Karpas-422 (cell line): Measurements from ENCODE around the gene SOX3. TPM values are rescaled to one million over a fixed set of nuclear protein-coding genes. Genes with fewer than 3 reads are reported as not detected.

Experiments
- DNase-seq: peaks from one replicate; pipeline ENCODE4 v3.0.0-alpha.2; 2015
- H2AFZ ChIP-seq: fragments of 200-600 bp; sonication (generic); 2 replicates; pipeline ENCODE4 v1.6.1; 2014; ENCODE audit warnings: antibody characterized with exemption, low read length, mixed read lengths
- H3K27ac ChIP-seq: fragments of 200-600 bp; sonication (generic); 2 replicates; pipeline ENCODE4 v1.5.1; 2014; ENCODE audit warnings: mild to moderate bottlenecking, low read length, moderate library complexity
- H3K27me3 ChIP-seq: fragments of 200-600 bp; sonication (generic); 2 replicates; pipeline ENCODE4 v1.6.1; 2014; ENCODE audit warnings: low read length, mixed read lengths
- H3K36me3 ChIP-seq: fragments of 200-600 bp; sonication (generic); 2 replicates; pipeline ENCODE4 v1.6.1; 2014; ENCODE audit warnings: low read length, mixed read lengths; ENCODE audit not compliant: insufficient read depth
- H3K4me1 ChIP-seq: fragments of 200-600 bp; sonication (generic); 2 replicates; pipeline ENCODE4 v1.6.1; 2014; ENCODE audit warnings: mild to moderate bottlenecking, low read length, mixed read lengths
- H3K4me2 ChIP-seq: fragments of 200-600 bp; sonication (generic); 2 replicates; pipeline ENCODE4 v1.6.1; 2014; ENCODE audit warnings: low read length, low read depth, mild to moderate bottlenecking; ENCODE audit not compliant: poor library complexity, severe bottlenecking
- H3K4me3 ChIP-seq: fragments of 200-600 bp; sonication (generic); 2 replicates; pipeline ENCODE4 v1.5.1; 2014; ENCODE audit warnings: mild to moderate bottlenecking, antibody characterized with exemption, low read length, mixed read lengths
- H3K79me2 ChIP-seq: fragments of 200-600 bp; sonication (generic); 2 replicates; pipeline ENCODE4 v1.6.1; 2014; ENCODE audit warnings: mild to moderate bottlenecking, low read length, mixed read lengths
- H3K9ac ChIP-seq: fragments of 200-600 bp; sonication (generic); 2 replicates; pipeline ENCODE4 v1.6.0; 2014; ENCODE audit warnings: low read length
- H3K9me2 ChIP-seq: fragments of 200-600 bp; sonication (generic), shearing (Covaris generic); replicated peaks from 2 replicates; pipeline ENCODE4 v1.6.0; 2014; ENCODE audit warnings: mild to moderate bottlenecking, low read length, moderate library complexity; ENCODE audit not compliant: insufficient read depth
- H3K9me3 ChIP-seq: fragments of 300-700, 200-600 bp; sonication (generic); 2 replicates; pipeline ENCODE4 v1.6.1; 2014; ENCODE audit warnings: low read length, mixed read lengths
- H4K20me1 ChIP-seq: fragments of 200-600 bp; sonication (generic); 2 replicates; pipeline ENCODE4 v1.6.1; 2014; ENCODE audit warnings: mild to moderate bottlenecking, antibody characterized with exemption, low read length, low read depth; ENCODE audit not compliant: insufficient read depth
- total RNA-seq: library from RNA; depleted of rRNA; stranded (reverse); fragments of >200 nt; shearing (Covaris generic); gene quantifications from 2 replicates; pipeline ENCODE4 v1.2.3, GENCODE V29; 2014; ENCODE audit warnings: low replicate concordance

Gene SOX3
- total RNA-seq, 1 experiment from 2014 or later: not detected

DNA sequence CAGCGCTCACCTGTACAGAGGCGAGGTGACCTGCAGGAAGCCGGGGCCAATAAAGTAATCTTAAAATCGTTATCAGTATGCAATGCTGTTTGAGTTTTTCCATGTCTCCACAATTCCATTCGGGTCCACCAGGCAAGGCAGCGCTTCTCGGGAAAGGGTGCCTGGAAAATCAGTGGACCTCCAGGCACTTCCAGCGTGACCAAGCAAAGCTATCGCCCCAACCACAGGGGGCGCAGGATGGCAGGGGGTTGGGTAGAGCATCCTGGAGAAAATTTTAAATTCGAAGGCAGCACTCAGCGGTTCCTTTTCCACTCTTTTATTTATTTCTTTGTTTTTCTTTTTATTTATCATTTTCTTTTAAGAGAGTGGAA, 5.4 kb upstream of the SOX3 start:
- no peaks in the 10 kb centered on the region for H3K27me3 ChIP-seq
- H4K20me1 ChIP-seq: no peaks in the 10 kb centered on the region
- no peaks in the 10 kb centered on the region for H3K4me1 ChIP-seq
- H3K79me2 ChIP-seq: no peaks in the 10 kb centered on the region
- no peaks in the 10 kb centered on the region for H3K9me2 ChIP-seq
- no peaks in the 10 kb centered on the region for H3K36me3 ChIP-seq
- DNase-seq: no peak
- no peak overlapping the region for H3K27ac ChIP-seq
- no peaks in the 10 kb centered on the region; the same call in 1 of the 2 replicates for H3K9me3 ChIP-seq
- H3K9ac ChIP-seq: no peak overlapping the region
- H2AFZ ChIP-seq: no peak overlapping the region
- no peak overlapping the region for H3K4me2 ChIP-seq
- no peak overlapping the region for H3K4me3 ChIP-seq

DNA sequence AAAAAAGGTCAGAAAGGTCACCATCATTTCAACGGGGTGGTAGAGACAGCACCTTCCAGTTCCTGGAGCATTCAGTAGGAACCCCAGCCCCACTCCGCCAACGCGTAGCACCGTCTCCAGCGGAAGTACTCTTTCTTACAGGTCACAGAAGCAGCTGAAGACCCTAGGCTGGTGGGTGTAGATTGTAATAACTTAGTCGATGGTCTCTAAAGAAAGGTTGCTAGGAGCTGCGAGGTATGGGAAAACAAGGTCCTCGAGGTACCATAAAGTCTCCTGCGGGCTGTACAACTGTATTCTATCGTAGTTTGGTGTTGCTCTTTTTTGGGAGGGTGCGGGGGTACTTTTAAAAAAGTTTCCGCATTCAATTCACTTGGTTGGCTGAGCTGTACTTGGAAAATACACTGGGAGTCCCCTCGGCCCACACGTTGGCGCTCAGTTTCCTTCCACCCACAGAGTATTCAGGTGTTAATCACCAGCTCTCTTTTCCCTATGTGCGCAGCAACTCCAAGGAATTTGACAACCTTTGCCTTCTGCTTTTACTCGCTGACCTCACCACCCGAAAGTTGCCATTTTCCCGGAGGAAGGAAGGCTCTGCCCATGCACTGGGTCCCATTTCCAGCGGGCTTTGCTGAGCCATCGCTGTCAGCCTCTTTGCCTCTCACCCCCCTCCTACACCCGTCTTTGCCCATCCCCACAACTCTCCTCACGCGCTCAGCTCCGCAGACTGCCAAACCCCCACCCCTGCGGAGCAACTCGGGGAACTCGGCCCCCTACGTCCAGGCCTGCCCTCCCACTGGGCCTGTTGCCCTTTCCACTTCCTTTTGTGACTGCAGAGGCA, 4.8 kb upstream of the SOX3 start:
- no peaks in the 10 kb centered on the region for H3K36me3 ChIP-seq
- no peak for DNase-seq
- H3K4me1 ChIP-seq: no peaks in the 10 kb centered on the region
- no peak overlapping the region for H2AFZ ChIP-seq
- no peaks in the 10 kb centered on the region; the same call in 1 of the 2 replicates for H3K9me3 ChIP-seq
- H3K9me2 ChIP-seq: no peaks in the 10 kb centered on the region
- no peaks in the 10 kb centered on the region for H4K20me1 ChIP-seq
- H3K4me2 ChIP-seq: no peak overlapping the region
- no peak overlapping the region for H3K27ac ChIP-seq
- no peak overlapping the region for H3K4me3 ChIP-seq
- H3K27me3 ChIP-seq: no peaks in the 10 kb centered on the region
- H3K79me2 ChIP-seq: no peaks in the 10 kb centered on the region
- no peak overlapping the region for H3K9ac ChIP-seq

DNA sequence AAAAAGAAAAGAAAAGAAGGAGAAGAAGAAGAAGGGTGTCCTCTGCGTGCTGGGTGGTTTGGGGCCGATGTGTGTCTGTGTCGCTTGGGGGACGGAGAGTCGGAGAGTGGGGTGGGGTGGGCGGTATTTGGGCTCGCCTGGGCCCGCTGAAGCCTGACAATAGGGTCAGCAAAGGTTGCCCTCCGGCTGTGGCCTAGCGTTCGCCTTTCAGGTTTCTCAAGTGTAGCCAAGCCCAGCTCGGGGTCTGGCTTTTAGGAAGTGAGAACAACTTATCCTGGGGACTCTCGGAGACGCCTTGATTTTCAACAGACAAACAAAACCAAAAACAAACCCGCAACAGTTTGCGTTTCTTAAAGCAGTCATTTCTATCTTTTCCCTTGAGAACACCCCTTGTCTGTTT, 4.1 kb upstream of the SOX3 start:
- H3K27ac ChIP-seq: no peak overlapping the region
- H3K9me2 ChIP-seq: no peaks in the 10 kb centered on the region
- H3K27me3 ChIP-seq: no peaks in the 10 kb centered on the region
- H3K9ac ChIP-seq: no peak overlapping the region
- H3K79me2 ChIP-seq: no peaks in the 10 kb centered on the region
- H3K36me3 ChIP-seq: no peaks in the 10 kb centered on the region
- H3K4me3 ChIP-seq: no peak overlapping the region
- H2AFZ ChIP-seq: no peak overlapping the region
- no peaks in the 10 kb centered on the region for H3K4me1 ChIP-seq
- H4K20me1 ChIP-seq: no peaks in the 10 kb centered on the region
- no peak for DNase-seq
- H3K9me3 ChIP-seq: no peaks in the 10 kb centered on the region; the same call in 1 of the 2 replicates
- H3K4me2 ChIP-seq: no peak overlapping the region

DNA sequence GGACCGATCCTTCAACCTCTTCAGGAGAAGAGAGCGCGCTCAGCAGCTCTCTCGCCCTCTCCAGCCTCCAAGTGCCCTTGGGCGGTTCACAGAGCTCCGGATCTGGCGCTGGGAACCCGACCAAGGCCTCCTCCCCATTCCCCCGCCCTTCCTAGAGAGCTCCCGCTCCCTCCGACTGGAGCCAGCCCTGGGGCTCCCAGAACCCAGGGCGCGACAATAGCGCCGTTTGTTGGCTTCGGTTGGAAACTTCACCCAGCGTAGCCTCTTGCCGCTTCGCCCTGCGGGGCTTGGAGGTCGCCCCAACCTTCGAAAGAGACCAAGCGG, 3.1 kb upstream of the SOX3 start:
- no peak overlapping the region for H3K9ac ChIP-seq
- DNase-seq: no peak

DNA sequence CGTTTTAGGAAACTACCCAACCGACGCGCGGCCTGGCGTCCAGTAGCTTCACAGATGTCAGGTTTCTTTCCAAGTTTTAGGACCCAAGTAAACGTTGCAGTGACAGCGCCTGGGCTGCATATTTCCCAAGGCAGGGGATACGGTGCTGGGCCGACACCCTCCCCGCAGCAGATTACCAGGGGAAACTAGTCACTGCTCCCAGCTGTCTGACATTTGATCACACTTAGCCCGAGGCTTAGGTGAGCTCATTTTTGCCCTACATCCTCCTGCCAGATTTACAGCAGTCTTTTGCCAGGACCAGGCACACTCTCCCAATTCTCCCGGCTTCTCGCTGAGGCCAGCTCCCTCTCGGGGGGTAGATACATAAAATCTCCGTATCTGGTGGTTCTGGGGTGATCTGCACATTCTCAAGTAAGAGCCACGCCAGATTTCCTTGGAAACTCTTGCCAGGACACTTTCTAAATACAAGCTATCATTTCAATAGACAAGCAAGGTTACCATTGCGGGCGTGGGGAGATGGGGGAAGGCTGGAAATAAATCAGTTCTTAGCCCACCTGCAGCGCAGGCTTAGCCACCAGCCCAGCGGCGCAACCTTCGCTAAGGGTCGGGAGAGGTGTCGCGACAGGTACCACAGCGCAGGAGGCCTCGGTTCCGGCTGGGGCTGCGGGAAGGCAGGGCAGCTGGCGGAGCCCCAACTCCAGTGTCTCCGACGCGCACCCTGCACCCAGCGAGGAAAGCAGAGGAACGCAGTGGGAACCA, 2.5 kb upstream of the SOX3 start:
- Histone ChIP-seq H3K79me2 (no peaks in the 10 kb centered on the region), H3K27ac (no peak overlapping the region), H3K36me3 (no peaks in the 10 kb centered on the region), H3K4me2 (no peak overlapping the region), H3K9me3 (peaks cover 5% of the 10 kb centered on the region; the same call in 1 of the 2 replicates), H3K9ac (no peak overlapping the region), H3K9me2 (no peaks in the 10 kb centered on the region), H4K20me1 (no peaks in the 10 kb centered on the region), H3K4me3 (no peak overlapping the region), H3K4me1 (no peaks in the 10 kb centered on the region), H2AFZ (no peak overlapping the region), H3K27me3 (no peaks in the 10 kb centered on the region)
- no peak for DNase-seq

More for the DNA sequence above, 3.1 kb upstream of the SOX3 start:
- H3K9me3 ChIP-seq: peaks cover 3% of the 10 kb centered on the region; the same call in 1 of the 2 replicates
- H3K36me3 ChIP-seq: no peaks in the 10 kb centered on the region
- H3K27me3 ChIP-seq: no peaks in the 10 kb centered on the region
- no peaks in the 10 kb centered on the region for H3K9me2 ChIP-seq
- no peak overlapping the region for H3K27ac ChIP-seq
- H3K79me2 ChIP-seq: no peaks in the 10 kb centered on the region
- H2AFZ ChIP-seq: no peak overlapping the region
- H4K20me1 ChIP-seq: no peaks in the 10 kb centered on the region
- H3K4me3 ChIP-seq: no peak overlapping the region
- no peak overlapping the region for H3K4me2 ChIP-seq
- H3K4me1 ChIP-seq: no peaks in the 10 kb centered on the region

DNA sequence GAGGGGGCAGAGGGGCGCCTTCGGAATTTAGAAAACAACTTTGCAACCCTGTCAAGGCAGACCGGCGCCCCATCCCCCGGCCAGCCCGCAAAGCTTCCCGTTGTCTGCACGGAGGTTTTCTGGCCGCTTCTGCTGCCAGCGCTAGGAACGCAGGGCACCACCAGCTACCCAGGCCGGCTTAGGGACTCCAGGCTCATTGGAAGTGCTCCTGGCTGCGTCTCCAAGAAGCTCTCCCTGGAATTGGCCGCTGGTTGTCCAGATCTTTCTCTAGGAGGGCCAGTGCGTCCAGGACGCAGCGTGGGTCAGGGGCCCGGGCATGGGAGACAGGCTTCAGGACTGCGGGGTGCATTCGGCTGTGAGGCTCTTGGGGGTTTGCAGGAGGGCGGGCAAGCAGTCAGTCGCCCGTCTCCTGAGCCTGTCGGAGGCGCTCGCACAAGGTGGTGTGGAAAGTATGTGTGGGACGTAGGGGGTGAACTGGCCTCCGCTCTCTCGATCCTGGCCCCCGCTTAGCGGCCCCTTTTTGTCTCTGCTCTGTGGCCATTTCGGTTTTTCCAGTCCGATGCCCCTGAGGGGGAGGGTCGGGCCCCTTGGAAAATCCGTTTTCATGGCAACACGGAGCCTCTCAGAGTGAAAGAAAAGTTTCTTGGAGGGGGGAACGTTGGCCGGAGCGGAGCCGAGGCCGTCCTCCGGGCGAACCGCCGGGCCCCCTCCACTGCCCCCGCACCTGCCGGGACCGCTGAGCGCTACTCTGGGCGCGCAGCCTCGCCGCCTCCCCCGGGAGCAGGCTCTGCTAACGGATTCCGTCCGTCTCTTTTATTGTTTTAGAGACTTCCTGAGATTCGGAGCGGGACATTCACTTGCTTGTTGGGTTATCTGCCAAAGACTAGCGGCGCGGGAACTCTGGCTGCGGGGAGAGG, 810 bp upstream of the SOX3 start:
- Histone ChIP-seq H3K27me3 (no peaks in the 10 kb centered on the region), H3K9ac (no peak overlapping the region), H3K9me3 (peaks cover 5% of the 10 kb centered on the region; the same call in 1 of the 2 replicates)

DNA sequence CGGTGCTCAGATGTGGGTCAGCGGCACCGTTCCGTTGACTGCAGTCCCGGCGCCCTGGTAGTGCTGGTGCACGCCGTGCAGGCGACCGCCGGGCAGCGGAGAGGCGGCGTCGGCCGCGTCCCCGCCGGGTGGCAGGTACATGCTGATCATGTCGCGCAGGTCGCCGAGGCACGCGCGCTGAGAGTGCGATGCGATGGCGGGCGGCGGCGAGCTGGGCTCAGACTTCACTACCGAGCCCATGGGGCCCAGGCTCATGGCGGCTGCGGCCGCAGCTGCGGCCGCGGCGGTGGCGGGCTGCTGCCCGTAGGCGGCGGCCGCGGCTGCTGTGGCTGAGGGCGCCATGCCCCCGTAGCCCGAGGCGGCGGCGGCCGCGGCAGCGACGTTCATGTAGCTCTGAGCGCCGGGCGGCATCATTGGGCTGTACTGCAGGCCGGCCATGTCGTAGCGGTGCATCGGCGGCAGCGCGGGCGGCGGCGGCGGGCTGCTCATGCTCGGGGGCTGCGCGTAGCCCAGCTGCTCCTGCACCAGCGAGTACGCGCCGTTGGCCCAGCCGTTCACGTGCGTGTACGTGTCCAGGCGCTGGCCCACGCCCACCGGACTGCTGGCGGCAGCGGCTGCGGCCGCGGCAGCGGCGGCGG, 1.0 kb downstream of the SOX3 start:
- DNase-seq: no peak
- H3K9ac ChIP-seq: no peak overlapping the region
- H3K4me3 ChIP-seq: no peak overlapping the region
- no peaks in the 10 kb centered on the region for H3K9me2 ChIP-seq
- no peak overlapping the region for H3K27ac ChIP-seq
- H2AFZ ChIP-seq: no peak overlapping the region
- no peak overlapping the region for H3K4me2 ChIP-seq
- H3K27me3 ChIP-seq: no peaks in the 10 kb centered on the region
- H3K36me3 ChIP-seq: no peaks in the 10 kb centered on the region
- no peaks in the 10 kb centered on the region for H3K79me2 ChIP-seq
- no peaks in the 10 kb centered on the region for H4K20me1 ChIP-seq
- H3K9me3 ChIP-seq: peaks cover 5% of the 10 kb centered on the region; the same call in 1 of the 2 replicates
- no peaks in the 10 kb centered on the region for H3K4me1 ChIP-seq

More for the DNA sequence above, 810 bp upstream of the SOX3 start:
- Histone ChIP-seq H3K36me3 (no peaks in the 10 kb centered on the region), H3K4me2 (no peak overlapping the region), H3K4me1 (no peaks in the 10 kb centered on the region), H3K79me2 (no peaks in the 10 kb centered on the region), H2AFZ (no peak overlapping the region), H3K27ac (no peak overlapping the region), H3K4me3 (no peak overlapping the region), H3K9me2 (no peaks in the 10 kb centered on the region), H4K20me1 (no peaks in the 10 kb centered on the region)
- no peak for DNase-seq
